ENCODE data around the gene SSBP2.
"Not testable (repeated sequence)": the region's sequence is repeated elsewhere in the genome, so short reads cannot be mapped to it uniquely, and the experiment has no call there.

Gene SSBP2

GRCh38 chr5:81650987-81651386, 99.9 kb downstream of the SSBP2 start:
- no peak for DNase-seq

GRCh38 chr5:81646469-81646995, 104.4 kb downstream of the SSBP2 start:
- DNase-seq, result no peak

GRCh38 chr5:81642210-81642609, 108.7 kb downstream of the SSBP2 start:
- DNase-seq, result no peak

GRCh38 chr5:81639556-81639955, 111.3 kb downstream of the SSBP2 start:
- no peak for DNase-seq

GRCh38 chr5:81638471-81638870, 112.4 kb downstream of the SSBP2 start:
- no peak for DNase-seq

GRCh38 chr5:81633891-81634290, 117.0 kb downstream of the SSBP2 start:
- DNase-seq, result no peak

GRCh38 chr5:81633471-81633870, 117.4 kb downstream of the SSBP2 start:
- no peak for DNase-seq

- DNase-seq, result no peak
These were observed 118.2 kb downstream of the SSBP2 start for GRCh38 chr5:81632679-81633078.

- DNase-seq, result no peak
These were observed 119.3 kb downstream of the SSBP2 start for GRCh38 chr5:81631621-81632020.

GRCh38 chr5:81631124-81631523, 119.8 kb downstream of the SSBP2 start:
- DNase-seq, result no peak

- no peak for DNase-seq
These were observed 120.2 kb downstream of the SSBP2 start for GRCh38 chr5:81630684-81631083.

GRCh38 chr5:81629986-81630385, 120.9 kb downstream of the SSBP2 start:
- no peak for DNase-seq

- DNase-seq, result not testable (repeated sequence)
These were observed 122.8 kb downstream of the SSBP2 start for GRCh38 chr5:81628061-81628460.

GRCh38 chr5:81626524-81626923, 124.4 kb downstream of the SSBP2 start:
- DNase-seq, result no peak

GRCh38 chr5:81609810-81610375, 141.0 kb downstream of the SSBP2 start:
- no peak for DNase-seq

- no peak for DNase-seq
These were observed 141.9 kb downstream of the SSBP2 start for GRCh38 chr5:81608976-81609375.

- DNase-seq, result no peak
These were observed 143.2 kb downstream of the SSBP2 start for GRCh38 chr5:81607693-81608092.

- DNase-seq, result no peak
These were observed 144.7 kb downstream of the SSBP2 start for GRCh38 chr5:81606150-81606549.

GRCh38 chr5:81605299-81605698, 145.6 kb downstream of the SSBP2 start:
- DNase-seq, result no peak

- no peak for DNase-seq
These were observed 146.7 kb downstream of the SSBP2 start for GRCh38 chr5:81604193-81604592.

GRCh38 chr5:81601919-81602318, 149.0 kb downstream of the SSBP2 start:
- DNase-seq, result no peak

GRCh38 chr5:81592085-81592484, 158.8 kb downstream of the SSBP2 start:
- not testable (repeated sequence) for DNase-seq

GRCh38 chr5:81590498-81591384, 160.2 kb downstream of the SSBP2 start:
- DNase-seq, result no peak

- no peak for DNase-seq
These were observed 171.5 kb downstream of the SSBP2 start for GRCh38 chr5:81579262-81579924.

Data from activated CD4-positive, alpha-beta T cell treated with anti-CD3 and anti-CD28 coated beads for 4 hours (primary cell).